ENCODE results near the gene CCDC198. TPM values are rescaled to one million over a fixed set of nuclear protein-coding genes. Genes with fewer than 3 reads are reported as not detected.

CCDC198 gene
- total RNA-seq, 1 donor from 2014 or later, result not detected

DNA sequence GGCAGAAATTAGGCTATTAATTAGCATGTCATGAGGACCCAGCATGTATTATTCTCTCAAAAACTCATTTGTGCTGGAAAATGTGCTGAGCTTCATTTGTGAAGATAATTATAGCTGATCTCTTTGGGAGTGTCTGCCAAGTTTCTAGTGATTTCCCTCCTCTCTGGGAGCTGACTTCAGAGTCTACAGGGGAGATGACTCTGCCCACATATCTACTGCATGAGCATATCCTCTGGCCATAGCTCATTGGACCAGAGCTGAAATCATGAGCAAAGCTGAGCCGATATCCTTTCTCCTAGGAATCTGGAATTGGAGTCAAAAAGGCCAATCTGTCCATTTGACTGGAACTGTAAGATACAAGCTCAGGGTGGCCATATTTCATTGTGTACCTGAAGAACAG, 5.9 kb downstream of the CCDC198 start:
- DNase-seq, result no peak
- Mint-ChIP-seq H3K9me3 (no peaks in the 10 kb centered on the region), H3K4me1 (no peaks in the 10 kb centered on the region), H3K27ac (no peak overlapping the region), H3K27me3 (no peaks in the 10 kb centered on the region), H3K36me3 (ENCODE audit: low read depth) (no peaks in the 10 kb centered on the region), H3K4me3 (no peak overlapping the region)
- intact Hi-C loops (cut with micrococcal nuclease), result no loop called here

- no peaks in the 10 kb centered on the region for H3K4me1 Mint-ChIP-seq
- H3K27me3 Mint-ChIP-seq, result peaks cover 2% of the 10 kb centered on the region
- H3K36me3 Mint-ChIP-seq (ENCODE audit: low read depth), result no peaks in the 10 kb centered on the region
- H3K9me3 Mint-ChIP-seq, result no peaks in the 10 kb centered on the region
- intact Hi-C loops (cut with micrococcal nuclease), result loop anchor here (1.0 kb wide), 1 partner anchor 585 kb away; no protein-coding TSS in a partner anchor
- no peak for DNase-seq
- no peak overlapping the region for H3K4me3 Mint-ChIP-seq
- H3K27ac Mint-ChIP-seq, result no peak overlapping the region
Observed at GRCh38 chr14:57486767-57487379, 6.8 kb downstream of the CCDC198 start.

DNA sequence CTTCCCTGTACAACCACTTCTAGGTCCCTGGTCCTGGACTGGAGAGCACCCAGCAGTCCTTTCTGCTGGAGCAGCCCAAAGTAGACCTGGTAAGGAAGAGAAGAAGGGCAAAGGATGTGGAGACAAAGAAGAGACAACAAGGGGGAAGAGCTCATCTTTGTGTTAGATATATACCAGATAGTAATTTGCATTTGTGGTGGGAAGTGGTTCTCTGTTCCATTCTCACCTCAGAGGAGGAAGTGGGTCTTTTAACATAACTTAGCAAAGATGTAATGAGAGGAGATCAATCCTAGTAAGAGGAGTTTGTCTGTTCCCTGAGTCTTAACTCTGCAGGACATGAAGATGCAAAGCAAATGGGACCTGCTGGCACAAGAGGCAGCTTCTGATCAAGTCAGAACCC, 8.0 kb downstream of the CCDC198 start:
- Mint-ChIP-seq H3K9me3 (no peaks in the 10 kb centered on the region), H3K27ac (no peak overlapping the region), H3K36me3 (ENCODE audit: low read depth) (no peaks in the 10 kb centered on the region), H3K4me1 (no peaks in the 10 kb centered on the region), H3K27me3 (peaks cover 2% of the 10 kb centered on the region), H3K4me3 (no peak overlapping the region)
- intact Hi-C loops (cut with micrococcal nuclease), result loop anchor here (1.0 kb wide), 1 partner anchor 587 kb away; no protein-coding TSS in a partner anchor
- no peak for DNase-seq

- Mint-ChIP-seq H3K4me3 (no peak overlapping the region), H3K9me3 (no peaks in the 10 kb centered on the region), H3K27ac (no peak overlapping the region), H3K27me3 (peaks cover 5% of the 10 kb centered on the region), H3K36me3 (ENCODE audit: low read depth) (no peaks in the 10 kb centered on the region), H3K4me1 (no peaks in the 10 kb centered on the region)
- intact Hi-C loops (cut with micrococcal nuclease), result no loop called here
- no peak for DNase-seq
Observed at GRCh38 chr14:57482120-57482519, 11.5 kb downstream of the CCDC198 start.

- intact Hi-C loops (cut with micrococcal nuclease), result no loop called here
- H3K4me3 Mint-ChIP-seq, result no peak overlapping the region
- no peaks in the 10 kb centered on the region for H3K36me3 Mint-ChIP-seq (ENCODE audit: low read depth)
- DNase-seq, result no peak
- H3K27ac Mint-ChIP-seq, result no peak overlapping the region
- H3K9me3 Mint-ChIP-seq, result no peaks in the 10 kb centered on the region
- peaks cover 5% of the 10 kb centered on the region for H3K27me3 Mint-ChIP-seq
- no peaks in the 10 kb centered on the region for H3K4me1 Mint-ChIP-seq
Observed at GRCh38 chr14:57480051-57480450, 13.6 kb downstream of the CCDC198 start.

GRCh38 chr14:57479197-57479596, 14.5 kb downstream of the CCDC198 start:
- Mint-ChIP-seq H3K27ac (no peak overlapping the region), H3K9me3 (no peaks in the 10 kb centered on the region), H3K36me3 (ENCODE audit: low read depth) (no peaks in the 10 kb centered on the region), H3K4me1 (no peaks in the 10 kb centered on the region), H3K27me3 (peaks cover 5% of the 10 kb centered on the region), H3K4me3 (no peak overlapping the region)
- DNase-seq, result no peak
- intact Hi-C loops (cut with micrococcal nuclease), result no loop called here

GRCh38 chr14:57478050-57478449, 15.6 kb downstream of the CCDC198 start:
- Mint-ChIP-seq H3K4me3 (no peak overlapping the region), H3K4me1 (no peaks in the 10 kb centered on the region), H3K9me3 (no peaks in the 10 kb centered on the region), H3K27ac (no peak overlapping the region), H3K27me3 (peaks cover 5% of the 10 kb centered on the region), H3K36me3 (ENCODE audit: low read depth) (no peaks in the 10 kb centered on the region)
- DNase-seq, result no peak
- intact Hi-C loops (cut with micrococcal nuclease), result no loop called here

- intact Hi-C loops (cut with micrococcal nuclease), result no loop called here
- no peak overlapping the region for H3K4me3 Mint-ChIP-seq
Observed at GRCh38 chr14:57470909-57471308, 22.7 kb downstream of the CCDC198 start.

GRCh38 chr14:57464008-57464730, 29.5 kb downstream of the CCDC198 start:
- H3K4me3 Mint-ChIP-seq, result no peak overlapping the region
- no peaks in the 10 kb centered on the region for H3K27me3 Mint-ChIP-seq
- no peak overlapping the region for H3K27ac Mint-ChIP-seq
- no peak for DNase-seq
- no peaks in the 10 kb centered on the region for H3K9me3 Mint-ChIP-seq
- H3K36me3 Mint-ChIP-seq (ENCODE audit: low read depth), result no peaks in the 10 kb centered on the region
- intact Hi-C loops (cut with micrococcal nuclease), result no loop called here
- H3K4me1 Mint-ChIP-seq, result no peaks in the 10 kb centered on the region

More at GRCh38 chr14:57470909-57471308, 22.7 kb downstream of the CCDC198 start:
- H3K36me3 Mint-ChIP-seq (ENCODE audit: low read depth), result no peaks in the 10 kb centered on the region
- DNase-seq, result no peak
- no peak overlapping the region for H3K27ac Mint-ChIP-seq
- no peaks in the 10 kb centered on the region for H3K4me1 Mint-ChIP-seq
- peaks cover 4% of the 10 kb centered on the region for H3K27me3 Mint-ChIP-seq
- no peaks in the 10 kb centered on the region for H3K9me3 Mint-ChIP-seq

- intact Hi-C loops (cut with micrococcal nuclease), result no loop called here
- Mint-ChIP-seq H3K4me3 (no peak overlapping the region), H3K4me1 (no peaks in the 10 kb centered on the region), H3K27me3 (peaks cover 7% of the 10 kb centered on the region), H3K27ac (no peak overlapping the region), H3K9me3 (no peaks in the 10 kb centered on the region), H3K36me3 (ENCODE audit: low read depth) (no peaks in the 10 kb centered on the region)
- no peak for DNase-seq
Observed at GRCh38 chr14:57462551-57462950, 31.1 kb downstream of the CCDC198 start.

GRCh38 chr14:57461777-57462320, 31.8 kb downstream of the CCDC198 start:
- intact Hi-C loops (cut with micrococcal nuclease), result no loop called here
- Mint-ChIP-seq H3K9me3 (no peaks in the 10 kb centered on the region), H3K27ac (no peak overlapping the region), H3K36me3 (ENCODE audit: low read depth) (no peaks in the 10 kb centered on the region), H3K27me3 (peaks cover 8% of the 10 kb centered on the region), H3K4me3 (no peak overlapping the region), H3K4me1 (no peaks in the 10 kb centered on the region)
- DNase-seq, result no peak

DNA sequence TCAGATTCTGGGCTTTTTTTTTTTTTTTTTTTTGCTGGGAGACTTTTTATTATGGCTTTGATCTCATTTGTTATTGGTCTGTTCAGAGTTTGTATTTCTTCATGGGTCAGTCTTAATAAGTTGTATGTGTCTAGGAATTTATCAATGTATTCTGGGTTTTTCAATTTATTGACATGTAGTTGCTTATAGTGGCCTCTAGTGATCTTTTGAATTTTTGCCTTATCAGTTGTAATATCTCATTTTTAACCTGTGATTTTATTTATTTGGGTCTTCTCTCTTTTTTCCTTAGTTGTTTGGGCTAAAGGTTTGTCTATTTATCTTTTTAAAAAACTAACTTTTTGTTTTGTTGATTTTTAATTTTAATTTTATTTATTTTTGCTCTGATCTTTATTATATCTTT, 57.7 kb downstream of the CCDC198 start:
- H3K36me3 Mint-ChIP-seq (ENCODE audit: low read depth), result no peaks in the 10 kb centered on the region
- H3K9me3 Mint-ChIP-seq, result no peaks in the 10 kb centered on the region
- no peak for DNase-seq
- H3K27ac Mint-ChIP-seq, result no peak overlapping the region
- no peaks in the 10 kb centered on the region for H3K4me1 Mint-ChIP-seq
- H3K27me3 Mint-ChIP-seq, result peaks cover 16% of the 10 kb centered on the region
- intact Hi-C loops (cut with micrococcal nuclease), result no loop called here
- no peak overlapping the region for H3K4me3 Mint-ChIP-seq

- H3K4me1 Mint-ChIP-seq, result no peaks in the 10 kb centered on the region
- H3K36me3 Mint-ChIP-seq (ENCODE audit: low read depth), result no peaks in the 10 kb centered on the region
- H3K27ac Mint-ChIP-seq, result no peak overlapping the region
- H3K4me3 Mint-ChIP-seq, result no peak overlapping the region
- intact Hi-C loops (cut with micrococcal nuclease), result no loop called here
- peaks cover 1% of the 10 kb centered on the region for H3K27me3 Mint-ChIP-seq
- H3K9me3 Mint-ChIP-seq, result no peaks in the 10 kb centered on the region
- DNase-seq, result no peak
Observed at GRCh38 chr14:57420986-57421385, 72.7 kb downstream of the CCDC198 start.

DNA sequence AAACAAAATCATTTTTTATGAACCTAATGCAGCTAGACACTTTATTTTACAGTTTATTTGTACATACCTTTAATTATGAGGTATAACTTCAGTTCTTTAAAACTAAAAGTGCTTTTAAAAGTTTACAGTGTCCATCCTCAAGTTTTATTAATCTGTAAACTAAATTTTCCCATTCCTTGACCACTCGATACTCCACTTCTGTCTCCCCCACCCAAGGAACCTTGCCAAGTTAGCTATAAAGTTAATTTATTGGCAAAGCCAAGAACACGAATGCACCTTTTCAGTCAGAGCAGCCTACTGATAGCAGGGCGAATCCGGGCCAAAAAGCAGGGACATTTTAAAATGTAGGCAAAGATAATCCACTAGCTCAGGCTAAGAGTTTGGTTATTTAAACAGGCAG, 73.6 kb downstream of the CCDC198 start:
- Mint-ChIP-seq H3K36me3 (ENCODE audit: low read depth) (no peaks in the 10 kb centered on the region), H3K4me1 (no peaks in the 10 kb centered on the region), H3K9me3 (no peaks in the 10 kb centered on the region), H3K27me3 (peaks cover 1% of the 10 kb centered on the region), H3K4me3 (no peak overlapping the region), H3K27ac (no peak overlapping the region)
- intact Hi-C loops (cut with micrococcal nuclease), result no loop called here
- DNase-seq, result no peak

All from activated CD4-positive, alpha-beta T cell treated with anti-CD3 and anti-CD28 coated beads, Interleukin-2, amount 10 ng/mL, durations not matched to agents 24 days and 14 days (primary cell).